B cell (primary cell): ENCODE data around the gene EIF4G1.

Source experiments
- EZH2 ChIP-seq: IDR thresholded peaks from 2 replicates; pipeline ENCODE4 v1.6.1; 2012; ENCODE audit warnings: borderline replicate concordance, low read depth, mild to moderate bottlenecking, moderate library complexity, low read length; ENCODE audit not compliant: insufficient read depth, poor library complexity, severe bottlenecking
- TF ChIP-seq, protein P1 (sequence below): fragments of 200-600 bp; IDR thresholded peaks from one replicate; pipeline ENCODE4 v1.8.0; 2022; ENCODE audit warnings: antibody characterized with exemption, mild to moderate bottlenecking

DNA sequence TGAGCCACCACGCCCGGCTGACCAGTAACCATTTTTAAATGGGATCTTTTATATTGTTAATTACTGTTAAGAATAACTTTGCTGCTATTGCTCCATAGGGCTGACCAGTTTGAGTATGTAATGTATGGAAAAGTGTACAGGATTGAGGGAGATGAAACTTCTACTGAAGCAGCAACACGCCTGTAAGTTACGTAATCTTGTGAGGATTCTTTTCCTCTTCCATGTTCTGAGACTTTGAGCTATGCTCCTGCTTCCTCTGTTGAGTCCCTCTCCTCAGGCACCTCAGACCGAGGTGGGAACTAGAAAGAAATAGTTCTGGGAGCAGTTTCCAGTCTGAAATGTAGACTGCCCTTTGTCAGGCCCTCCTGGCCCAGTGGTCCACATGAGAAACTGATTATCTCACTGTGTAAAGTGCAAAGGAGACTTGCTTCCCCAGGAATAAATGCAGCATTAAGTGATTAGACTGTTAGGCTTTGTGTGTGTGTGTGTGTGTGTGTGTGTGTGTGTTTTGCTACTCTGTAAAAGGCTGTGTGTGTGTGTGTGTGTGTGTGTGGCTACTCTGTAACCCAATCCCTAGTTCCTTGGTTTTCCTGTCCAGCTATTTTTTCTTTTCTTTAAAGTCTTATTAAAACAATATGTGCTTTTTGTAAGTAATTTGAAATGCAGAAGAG lies 52.3 kb downstream of the EIF4G1 start:
- TF ChIP-seq, protein P1, sequence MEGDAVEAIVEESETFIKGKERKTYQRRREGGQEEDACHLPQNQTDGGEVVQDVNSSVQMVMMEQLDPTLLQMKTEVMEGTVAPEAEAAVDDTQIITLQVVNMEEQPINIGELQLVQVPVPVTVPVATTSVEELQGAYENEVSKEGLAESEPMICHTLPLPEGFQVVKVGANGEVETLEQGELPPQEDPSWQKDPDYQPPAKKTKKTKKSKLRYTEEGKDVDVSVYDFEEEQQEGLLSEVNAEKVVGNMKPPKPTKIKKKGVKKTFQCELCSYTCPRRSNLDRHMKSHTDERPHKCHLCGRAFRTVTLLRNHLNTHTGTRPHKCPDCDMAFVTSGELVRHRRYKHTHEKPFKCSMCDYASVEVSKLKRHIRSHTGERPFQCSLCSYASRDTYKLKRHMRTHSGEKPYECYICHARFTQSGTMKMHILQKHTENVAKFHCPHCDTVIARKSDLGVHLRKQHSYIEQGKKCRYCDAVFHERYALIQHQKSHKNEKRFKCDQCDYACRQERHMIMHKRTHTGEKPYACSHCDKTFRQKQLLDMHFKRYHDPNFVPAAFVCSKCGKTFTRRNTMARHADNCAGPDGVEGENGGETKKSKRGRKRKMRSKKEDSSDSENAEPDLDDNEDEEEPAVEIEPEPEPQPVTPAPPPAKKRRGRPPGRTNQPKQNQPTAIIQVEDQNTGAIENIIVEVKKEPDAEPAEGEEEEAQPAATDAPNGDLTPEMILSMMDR = no peak
- no peak for TF ChIP-seq EZH2
